Neuron (in vitro differentiated cells): ENCODE measurements around the gene HDLBP.

ENCODE experiments used
- H2AFZ ChIP-seq: one replicate; pipeline ENCODE4 v1.6.1; 2013; ENCODE audit warnings: low read depth, mild to moderate bottlenecking, inconsistent platforms, low read length, moderate library complexity
- H3K27me3 ChIP-seq: one replicate; pipeline ENCODE4 v1.6.1; 2013; ENCODE audit warnings: low read length; ENCODE audit not compliant: insufficient read depth
- H3K36me3 ChIP-seq: one replicate; pipeline ENCODE4 v1.6.1; 2013; ENCODE audit warnings: low read length; ENCODE audit not compliant: insufficient read depth
- H3K4me1 ChIP-seq: one replicate; pipeline ENCODE4 v1.6.1; 2013; ENCODE audit warnings: low read length; ENCODE audit not compliant: insufficient read depth
- H3K4me3 ChIP-seq: 2 replicates; pipeline ENCODE4 v1.5.1; 2013; ENCODE audit warnings: mild to moderate bottlenecking, low read length, moderate library complexity
- H3K9me3 ChIP-seq: one replicate; pipeline ENCODE4 v1.6.1; 2013; ENCODE audit warnings: low read length

The HDLBP gene

GRCh38 chr2:241241669-241242068 lies 73.8 kb downstream of the HDLBP start:
- Histone ChIP-seq H3K4me1 (no peaks in the 10 kb centered on the region), H2AFZ (no peak overlapping the region), H3K27me3 (no peaks in the 10 kb centered on the region), H3K9me3 (no peaks in the 10 kb centered on the region), H3K4me3 (no peak overlapping the region), H3K36me3 (peaks cover 93% of the 10 kb centered on the region)

DNA sequence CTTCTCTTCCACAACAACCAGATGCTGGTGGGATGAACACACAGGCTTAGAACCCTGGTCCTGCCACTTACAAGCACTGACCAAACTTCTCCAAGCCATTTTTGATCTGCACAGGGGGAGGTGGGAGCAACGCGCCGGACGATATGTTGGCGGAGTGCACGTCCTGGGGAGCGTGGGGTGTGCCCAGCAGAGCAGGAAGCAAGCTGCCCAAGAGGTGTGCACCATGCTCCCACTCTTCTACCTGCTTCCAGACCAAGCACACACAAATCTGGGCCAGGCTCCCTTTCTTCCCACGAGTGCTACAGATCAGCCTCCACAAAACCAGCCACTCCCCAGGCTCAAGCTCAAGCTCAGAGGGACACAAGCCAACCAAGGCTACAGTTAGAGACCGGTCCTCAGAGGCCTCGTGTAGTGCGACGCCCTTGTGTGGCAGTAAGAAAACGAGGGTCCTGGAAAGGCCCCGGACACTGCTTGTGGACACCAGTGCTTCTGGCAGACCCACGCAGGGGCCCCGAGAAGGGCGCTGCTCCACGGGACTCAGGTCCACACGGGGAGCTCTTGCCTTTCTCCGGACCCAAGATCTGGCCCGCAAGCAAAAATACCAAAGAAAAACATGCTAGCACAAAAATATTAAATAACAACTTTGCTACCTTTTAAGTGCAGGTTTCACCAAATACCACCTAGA lies 75.0 kb downstream of the HDLBP start:
- Histone ChIP-seq H3K4me1 (no peaks in the 10 kb centered on the region), H3K27me3 (no peaks in the 10 kb centered on the region), H2AFZ (no peak overlapping the region), H3K36me3 (peaks cover 93% of the 10 kb centered on the region), H3K4me3 (no peak overlapping the region), H3K9me3 (no peaks in the 10 kb centered on the region)

DNA sequence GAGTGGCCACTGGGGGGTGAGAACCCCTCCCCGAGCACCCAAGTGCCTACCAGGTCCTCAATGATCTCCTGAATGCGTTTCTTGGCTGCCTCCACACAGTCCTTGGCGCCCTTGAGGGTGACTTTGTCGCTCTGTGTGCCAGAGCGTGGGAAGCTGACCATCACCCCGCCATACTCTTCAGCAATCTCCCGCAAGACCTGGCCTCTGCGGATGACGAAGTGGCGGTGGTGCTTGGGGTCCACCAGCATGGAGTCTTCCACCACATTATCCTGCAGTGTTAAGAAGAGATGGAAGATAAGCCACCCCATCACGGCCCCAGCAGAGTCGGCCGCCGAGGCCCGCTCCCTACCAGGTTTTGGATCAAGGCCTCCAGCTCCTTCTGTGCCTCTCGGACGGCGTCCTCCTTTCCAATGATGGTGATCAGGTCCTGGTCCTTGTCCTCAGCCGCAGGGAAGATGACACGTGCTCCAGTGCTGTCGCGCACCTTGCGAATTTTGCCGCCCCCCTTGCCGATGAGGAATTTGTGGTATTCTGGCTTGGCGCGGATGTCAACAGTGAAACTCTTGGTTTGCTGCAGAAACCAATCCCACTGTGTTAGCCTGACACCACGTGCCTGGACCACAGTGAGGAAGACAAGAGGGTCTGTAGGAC lies 75.8 kb downstream of the HDLBP start:
- no peak overlapping the region for H3K4me3 ChIP-seq
- H3K27me3 ChIP-seq, result no peaks in the 10 kb centered on the region
- no peak overlapping the region for H2AFZ ChIP-seq
- peaks cover 95% of the 10 kb centered on the region for H3K36me3 ChIP-seq
- no peaks in the 10 kb centered on the region for H3K9me3 ChIP-seq
- no peaks in the 10 kb centered on the region for H3K4me1 ChIP-seq

DNA sequence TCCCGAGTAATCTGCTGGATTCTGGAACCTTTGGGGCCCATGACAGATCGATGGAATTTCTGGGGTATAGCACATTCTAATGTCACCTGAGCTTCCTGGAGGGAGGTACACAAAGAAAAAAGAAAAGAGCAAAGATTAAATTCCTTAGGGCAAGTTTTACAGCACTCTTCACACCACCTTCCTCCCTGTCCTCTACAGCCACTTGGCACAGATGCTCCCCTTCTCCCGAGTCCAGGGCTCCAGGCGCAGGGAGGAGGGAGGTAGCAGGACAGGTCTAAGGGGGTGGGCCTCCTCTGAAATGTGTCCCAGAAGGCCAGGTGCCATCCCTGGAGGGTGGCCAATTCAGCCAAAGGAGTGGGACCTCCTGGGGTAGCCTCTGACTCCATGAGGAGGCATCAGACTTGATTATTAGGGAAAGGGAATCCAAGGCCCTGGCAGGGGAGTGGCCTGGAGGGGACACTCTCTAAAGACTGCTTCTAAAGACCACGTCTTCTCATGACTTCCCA lies 76.7 kb downstream of the HDLBP start:
- Histone ChIP-seq H3K4me3 (no peak overlapping the region), H2AFZ (no peak overlapping the region), H3K27me3 (no peaks in the 10 kb centered on the region), H3K36me3 (peaks cover 96% of the 10 kb centered on the region), H3K9me3 (no peaks in the 10 kb centered on the region), H3K4me1 (no peaks in the 10 kb centered on the region)

GRCh38 chr2:241237949-241238371 lies 77.5 kb downstream of the HDLBP start:
- Histone ChIP-seq H3K27me3 (no peaks in the 10 kb centered on the region), H2AFZ (no peak overlapping the region), H3K9me3 (no peaks in the 10 kb centered on the region), H3K36me3 (peaks cover 96% of the 10 kb centered on the region), H3K4me3 (no peak overlapping the region), H3K4me1 (no peaks in the 10 kb centered on the region)

DNA sequence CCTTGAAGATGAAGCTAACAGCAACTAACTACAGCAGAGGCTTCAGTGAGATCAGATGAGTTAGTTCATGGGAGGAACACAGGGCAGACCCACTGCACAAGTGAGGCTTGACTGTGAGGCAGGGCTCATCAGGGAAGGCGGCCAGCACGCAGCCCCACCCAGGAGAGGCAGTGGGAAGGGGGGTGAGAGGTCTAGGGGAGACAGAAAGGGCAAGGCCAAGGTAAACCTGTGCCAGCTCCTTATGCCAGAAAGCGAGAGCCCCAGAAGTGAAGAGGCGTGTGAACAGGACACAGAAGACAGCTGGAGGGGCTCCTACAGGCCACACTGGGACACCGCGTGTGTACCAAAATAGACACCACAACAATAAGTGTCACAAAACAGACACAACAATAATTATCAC lies 78.4 kb downstream of the HDLBP start:
- no peaks in the 10 kb centered on the region for H3K27me3 ChIP-seq
- no peaks in the 10 kb centered on the region for H3K4me1 ChIP-seq
- H3K9me3 ChIP-seq, result no peaks in the 10 kb centered on the region
- no peak overlapping the region for H3K4me3 ChIP-seq
- H3K36me3 ChIP-seq, result peaks cover 93% of the 10 kb centered on the region
- H2AFZ ChIP-seq, result no peak overlapping the region

- Histone ChIP-seq H3K4me3 (no peak overlapping the region), H3K27me3 (no peaks in the 10 kb centered on the region), H3K4me1 (no peaks in the 10 kb centered on the region), H3K9me3 (no peaks in the 10 kb centered on the region), H3K36me3 (peaks cover 94% of the 10 kb centered on the region), H2AFZ (no peak overlapping the region)
Observed at GRCh38 chr2:241235859-241236593, 79.4 kb downstream of the HDLBP start.

- no peak overlapping the region for H3K4me3 ChIP-seq
- peaks cover 94% of the 10 kb centered on the region for H3K36me3 ChIP-seq
- no peaks in the 10 kb centered on the region for H3K9me3 ChIP-seq
- no peak overlapping the region for H2AFZ ChIP-seq
- H3K4me1 ChIP-seq, result no peaks in the 10 kb centered on the region
- no peaks in the 10 kb centered on the region for H3K27me3 ChIP-seq
Observed at GRCh38 chr2:241234962-241235740, 80.3 kb downstream of the HDLBP start.

GRCh38 chr2:241234066-241234790 lies 81.2 kb downstream of the HDLBP start:
- H3K4me3 ChIP-seq, result no peak overlapping the region
- no peaks in the 10 kb centered on the region for H3K27me3 ChIP-seq
- H3K9me3 ChIP-seq, result no peaks in the 10 kb centered on the region
- peaks cover 93% of the 10 kb centered on the region for H3K36me3 ChIP-seq
- no peaks in the 10 kb centered on the region for H3K4me1 ChIP-seq
- H2AFZ ChIP-seq, result no peak overlapping the region

DNA sequence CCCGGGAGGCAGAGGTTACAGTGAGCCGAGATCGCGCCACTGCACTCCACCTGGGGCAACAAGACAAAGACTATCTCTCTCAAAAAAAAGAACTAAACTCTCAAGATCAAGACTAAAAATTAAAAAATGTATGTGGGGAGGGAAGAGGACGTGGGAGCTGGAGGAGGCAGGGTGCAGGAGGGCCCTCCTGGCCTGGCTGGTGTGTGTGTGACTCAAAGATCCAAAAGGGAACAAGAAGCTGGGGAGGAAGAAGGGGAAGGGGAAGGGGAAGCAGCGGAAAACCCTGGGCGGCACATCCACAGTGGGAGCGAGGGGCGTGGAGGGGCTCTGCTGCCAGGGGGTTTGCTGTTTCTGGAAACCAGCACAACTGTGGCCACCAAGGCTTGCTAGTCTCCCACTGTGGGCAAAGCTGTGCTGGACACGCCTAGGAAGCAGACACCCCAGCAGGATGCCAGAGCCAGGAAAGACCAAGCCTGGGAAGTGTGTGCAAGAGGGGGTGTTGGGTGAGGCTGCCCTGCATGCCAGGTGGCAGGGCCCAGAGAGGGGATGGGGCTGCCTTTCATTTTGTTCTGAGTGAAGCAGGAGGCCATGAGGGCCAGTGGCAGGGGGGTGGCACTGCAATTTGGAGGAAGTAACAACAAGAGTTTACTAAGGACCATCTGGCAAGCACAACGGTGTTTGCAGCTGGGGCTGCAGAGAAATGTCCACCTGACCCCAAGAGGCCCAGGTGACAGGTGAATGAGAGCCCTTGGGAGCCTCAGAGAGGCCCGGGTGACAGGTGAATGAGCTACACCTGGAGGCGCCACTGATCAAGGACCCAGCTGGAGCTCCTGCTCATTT lies 82.5 kb downstream of the HDLBP start:
- no peak overlapping the region for H3K4me3 ChIP-seq
- H3K4me1 ChIP-seq, result no peaks in the 10 kb centered on the region
- H2AFZ ChIP-seq, result no peak overlapping the region
- peaks cover 93% of the 10 kb centered on the region for H3K36me3 ChIP-seq
- H3K9me3 ChIP-seq, result no peaks in the 10 kb centered on the region
- no peaks in the 10 kb centered on the region for H3K27me3 ChIP-seq

DNA sequence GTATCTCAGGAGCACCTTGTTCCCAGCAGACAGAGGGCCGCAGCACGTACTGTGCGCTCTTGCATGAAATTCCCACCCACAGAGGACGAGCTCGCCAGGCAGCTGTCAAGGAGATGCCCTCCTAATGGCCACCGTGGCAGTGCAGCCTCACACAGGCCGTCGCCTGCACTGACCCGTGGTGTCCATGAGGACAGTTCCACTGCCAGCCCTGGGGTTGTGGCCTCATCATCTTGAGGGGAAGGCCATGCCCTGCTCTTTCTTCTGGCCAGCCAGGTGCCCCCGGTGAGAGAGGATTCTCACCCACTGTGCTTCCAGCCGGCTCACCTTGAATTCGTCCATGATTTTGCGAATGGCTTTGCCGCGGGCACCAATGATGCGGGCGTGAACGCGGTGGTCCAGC lies 85.0 kb downstream of the HDLBP start:
- Histone ChIP-seq H3K9me3 (no peaks in the 10 kb centered on the region), H3K4me1 (no peaks in the 10 kb centered on the region), H3K36me3 (peaks cover 82% of the 10 kb centered on the region), H3K4me3 (no peak overlapping the region), H3K27me3 (no peaks in the 10 kb centered on the region), H2AFZ (no peak overlapping the region)
